H1 (cell line): ENCODE data around the gene CCDC51. TPM values are rescaled to one million over a fixed set of nuclear protein-coding genes. Genes with fewer than 3 reads are reported as not detected.

Source experiments
- CBX5 ChIP-seq: fragments of 300-800, 300-1000 bp; sonication (generic); IDR thresholded peaks from 2 replicates; pipeline ENCODE4 v1.7.1; 2016; ENCODE audit warnings: antibody characterized with exemption, low read length, low read depth
- CBX8 ChIP-seq: fragments of 300-800, 300-1000 bp; sonication (generic); IDR thresholded peaks from 2 replicates; pipeline ENCODE4 v1.7.1; 2016; ENCODE audit warnings: low read depth, low read length, borderline replicate concordance
- CHD1 ChIP-seq: IDR thresholded peaks from 2 replicates; pipeline ENCODE4 v1.6.1; 2012; ENCODE audit warnings: low read depth, low read length, improper control_type of control experiment
- CHD7 ChIP-seq: fragments of 300-600 bp; sonication (generic); IDR thresholded peaks from 2 replicates; pipeline ENCODE4 v1.7.1; 2012; ENCODE audit warnings: low read length, moderate library complexity, mild to moderate bottlenecking, inconsistent platforms; ENCODE audit not compliant: insufficient replicate concordance
- HDAC6 ChIP-seq: IDR thresholded peaks from one replicate; pipeline ENCODE4 v1.7.1; 2012; ENCODE audit warnings: low read depth, mild to moderate bottlenecking, inconsistent platforms, low read length, moderate library complexity
- KDM1A ChIP-seq: fragments of 200-600, 300-600 bp; sonication (generic); IDR thresholded peaks from 2 replicates; pipeline ENCODE4 v1.7.1; 2016; ENCODE audit warnings: mild to moderate bottlenecking, low read length, borderline replicate concordance
- NANOG ChIP-seq: IDR thresholded peaks from 2 replicates; pipeline ENCODE4 v1.6.1; 2011; ENCODE audit warnings: low read length, low read depth, mild to moderate bottlenecking, inconsistent platforms; ENCODE audit not compliant: insufficient read depth, poor library complexity, severe bottlenecking
- SIN3A ChIP-seq, 2 experiments: IDR thresholded peaks in 1 of 2; conservative IDR thresholded peaks in 1 of 2; 2 replicates each; pipeline ENCODE4 v1.6.1; 2011 to 2012; ENCODE audit warnings: low read length in 2 of 2, improper control_type of control experiment in 1 of 2, low read depth in 1 of 2, mild to moderate bottlenecking in 1 of 2
- SP1 ChIP-seq: IDR thresholded peaks from 2 replicates; pipeline ENCODE4 v1.6.1; 2011; ENCODE audit warnings: low read depth, low read length
- TAF1 ChIP-seq: IDR thresholded peaks from 2 replicates; pipeline ENCODE4 v1.6.1; 2011; ENCODE audit warnings: mild to moderate bottlenecking, low read depth, low read length
- polyA plus RNA-seq, 7 experiments: library from polyadenylated mRNA; depleted of rRNA in 3 of 7; stranded (reverse) in 5 of 7; unstranded in 2 of 7; fragments of >200 nt in 5 of 7; fragments of 200-250 nt in 2 of 7; gene quantifications; 1 replicate in 5 of 7; 2 replicates in 1 of 7; 4 replicates in 1 of 7; pipeline versions ENCODE4 v1.2.1 to v1.2.3, GENCODE V29; 2011 to 2013; ENCODE audit warnings: missing spikeins in 2 of 7, mixed read lengths in 2 of 7
- total RNA-seq: library from RNA; stranded (reverse); fragmentation: NEBNext Ultra II Directional; extraction: Animal tissue kit (Norgen Biotek cat#: 25700); gene quantifications from 2 replicates; pipeline ENCODE4 v1.2.1, GENCODE V29; 2021

The CCDC51 gene
- total and polyA plus RNA-seq, 2 of the 8 experiments (the other 6 are each of a cell fraction or from before 2014, with no cell fraction given), result 21.3 to 21.4 TPM

GRCh38 chr3:48465531-48466378, 25.8 kb upstream of the CCDC51 start (continued):
- TF ChIP-seq CHD7, result no peak
- no peak for TF ChIP-seq KDM1A
- TF ChIP-seq SIN3A (conservative IDR thresholded peaks at IDR 0.05 in 1 of 2, IDR thresholded peaks at IDR 0.05 in 1 of 2; ENCODE audit: low read depth in 1 of 2, low read length in 2 of 2), result peak; percentile 24 to 90; a peak in 1 of 4 replicates
- TF ChIP-seq TAF1, result peak; percentile 69
- no peak for TF ChIP-seq NANOG
- TF ChIP-seq HDAC6, result no peak
- no peak for TF ChIP-seq CHD1
- TF ChIP-seq CBX5, result no peak
- TF ChIP-seq SP1, result 0 out of 2 replicates have a peak, but pooled peaks have one; percentile 44
- TF ChIP-seq CBX8, result no peak
